Neural cell (in vitro differentiated cells): Measurements from ENCODE around the gene UNC13B.

Experiments
- CTCF ChIP-seq: fragments of 450-650 bp; IDR thresholded peaks from 2 replicates; pipeline ENCODE4 v1.5.1; 2014; ENCODE audit warnings: antibody characterized with exemption, mild to moderate bottlenecking, moderate library complexity; ENCODE audit not compliant: poor library complexity, severe bottlenecking
- EP300 ChIP-seq: fragments of 450-650 bp; conservative IDR thresholded peaks from 2 replicates; pipeline ENCODE4 v1.6.1; 2014; ENCODE audit warnings: antibody characterized with exemption, mild to moderate bottlenecking, moderate library complexity; ENCODE audit not compliant: poor library complexity, severe bottlenecking
- EZH2 ChIP-seq: fragments of 200-600, 300-800 bp; shearing (Covaris generic), sonication (generic); IDR thresholded peaks from 2 replicates; pipeline ENCODE4 v1.6.1; 2014; ENCODE audit warnings: antibody characterized with exemption, low read length, borderline replicate concordance, mild to moderate bottlenecking; ENCODE audit not compliant: insufficient read depth, poor library complexity, severe bottlenecking
- TAF1 ChIP-seq: IDR thresholded peaks from 2 replicates; pipeline ENCODE4 v1.6.1; 2012; ENCODE audit warnings: low read depth

GRCh38 chr9:35232867-35233544 is 71.2 kb downstream of the UNC13B start:
- TF ChIP-seq CTCF (no peak), EZH2 (no peak), TAF1 (no peak), EP300 (no peak)
